HG03159 (cell line): Measurements from ENCODE around the gene HMG20B.
"Not testable (repeated sequence)": the region's sequence is repeated elsewhere in the genome, so short reads cannot be mapped to it uniquely, and the experiment has no call there.

Source experiments
- ATAC-seq: cut with Tn5 transposase; IDR thresholded peaks from one replicate; pipeline ENCODE4 v1.9.1; 2021; ENCODE audit warnings: mild to moderate bottlenecking, moderate library complexity; ENCODE audit not compliant: unreplicated experiment

The HMG20B gene

DNA sequence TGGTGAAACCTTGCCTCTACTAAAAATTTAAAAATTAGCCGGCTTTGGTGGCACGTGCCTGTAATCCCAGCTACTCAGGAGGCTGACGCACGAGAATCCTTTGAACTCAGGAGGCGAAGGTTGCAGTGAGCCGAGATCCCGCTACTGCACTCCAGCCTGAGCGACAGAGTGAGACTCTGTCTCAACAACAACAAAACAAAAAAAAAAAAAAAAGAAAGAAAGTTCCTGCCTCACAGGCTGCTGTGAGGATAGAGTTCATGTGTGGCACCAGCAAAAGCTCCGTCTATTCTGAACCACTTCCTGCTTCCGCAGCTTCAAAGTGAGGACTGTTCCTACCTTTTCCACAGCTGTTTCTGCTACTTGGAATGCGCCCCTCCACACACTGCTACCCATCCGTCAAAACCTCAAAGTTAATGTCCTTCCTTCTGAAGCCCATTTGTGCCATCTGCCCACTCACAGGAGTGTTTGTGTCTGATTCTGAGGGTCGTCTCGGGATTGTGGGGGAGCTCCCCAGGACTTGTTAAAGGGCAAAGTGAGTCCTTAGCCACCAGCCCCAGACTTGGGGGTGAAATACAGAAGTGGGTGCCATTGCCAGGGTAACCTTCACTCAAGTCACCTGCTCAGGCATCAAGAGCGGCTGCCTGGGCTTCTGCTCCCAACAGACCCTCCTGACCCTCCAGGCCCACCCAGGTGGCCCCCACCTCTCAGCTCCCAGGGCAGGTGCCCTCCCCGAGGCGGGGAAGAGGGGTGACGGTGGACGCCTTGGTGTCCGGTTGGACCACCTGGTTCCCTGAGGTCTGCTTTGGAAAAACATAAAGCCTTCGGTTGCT, 18.3 kb upstream of the HMG20B start:
- ATAC-seq: no peak

- no peak for ATAC-seq
Observed at GRCh38 chr19:3555653-3556422, 16.9 kb upstream of the HMG20B start.

- no peak for ATAC-seq
Observed at GRCh38 chr19:3556423-3556977, 16.2 kb upstream of the HMG20B start.

DNA sequence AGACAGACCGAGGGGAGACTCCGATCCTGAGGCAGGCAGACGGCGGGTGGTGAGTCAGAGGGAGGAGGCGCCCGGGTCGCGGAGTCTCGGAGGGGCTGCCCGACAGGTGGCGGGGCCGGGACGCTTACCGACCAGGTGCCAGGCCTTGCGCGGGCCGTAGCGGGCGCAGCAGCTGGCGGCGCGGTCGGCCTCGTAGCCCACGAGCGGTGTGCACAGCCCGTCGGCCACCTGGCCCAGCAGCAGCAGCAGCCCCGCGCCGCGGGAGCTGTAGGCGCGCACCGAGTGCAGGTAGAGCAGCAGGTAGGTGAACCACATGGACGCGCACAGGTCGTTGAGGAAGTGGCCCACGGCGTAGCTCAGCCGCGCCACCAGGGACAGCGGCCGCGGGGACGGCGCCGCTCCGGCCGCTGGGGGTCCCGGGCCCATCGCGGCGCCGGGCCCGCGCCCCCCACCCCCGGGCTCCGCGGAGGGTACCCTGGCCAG, 15.7 kb upstream of the HMG20B start:
- peak; percentile 25 for ATAC-seq

DNA sequence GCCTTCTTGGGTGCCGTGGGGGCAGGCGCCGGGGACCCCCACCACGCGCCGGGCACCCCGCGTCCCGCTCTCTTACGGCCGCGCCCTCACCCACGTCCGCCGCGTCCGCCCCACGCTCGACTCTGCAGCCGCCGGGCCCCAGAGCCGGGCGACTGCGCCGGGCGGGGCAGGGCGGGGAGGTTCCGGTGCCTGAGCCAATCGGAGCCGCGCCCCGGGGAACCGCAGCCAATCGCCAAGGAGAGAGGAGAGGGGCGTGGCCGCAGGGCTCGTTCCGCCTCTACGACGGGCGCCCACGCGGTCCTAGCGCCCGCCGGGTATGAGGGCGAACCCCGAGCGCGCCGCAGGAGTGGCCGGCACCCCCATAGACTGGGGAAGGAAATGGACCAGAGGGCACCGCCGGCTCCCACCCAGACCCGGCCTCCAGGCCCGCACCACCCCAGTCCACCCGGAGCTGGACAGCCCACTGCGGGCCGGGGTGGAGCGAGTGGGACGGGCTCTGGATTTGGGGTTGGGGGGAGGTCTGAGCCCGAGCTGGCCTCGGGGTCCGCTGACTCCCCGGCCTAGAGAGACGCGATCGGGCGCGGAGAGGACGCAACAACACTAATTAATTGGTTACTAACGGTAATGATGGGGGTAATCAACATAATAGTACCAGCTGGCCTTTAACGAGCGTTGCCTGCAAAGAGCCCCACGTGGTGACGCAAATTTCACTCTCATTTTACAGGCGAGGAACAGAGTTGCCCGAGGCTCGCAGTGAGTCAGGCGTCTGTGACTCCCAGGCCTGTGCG, 15.1 kb upstream of the HMG20B start, which contains the start of gene MFSD12:
MFSD12 (minus strand) TSS at position 126 of the 788 bp plus-strand sequence. CDS start 183 bp downstream, outside the sequence.
- ATAC-seq: peak; percentile 79

GRCh38 chr19:3563709-3564524, 8.8 kb upstream of the HMG20B start:
- ATAC-seq: no peak

GRCh38 chr19:3565139-3565538, 7.6 kb upstream of the HMG20B start:
- ATAC-seq: no peak

GRCh38 chr19:3570042-3570441, 2.7 kb upstream of the HMG20B start:
- ATAC-seq: not testable (repeated sequence)

DNA sequence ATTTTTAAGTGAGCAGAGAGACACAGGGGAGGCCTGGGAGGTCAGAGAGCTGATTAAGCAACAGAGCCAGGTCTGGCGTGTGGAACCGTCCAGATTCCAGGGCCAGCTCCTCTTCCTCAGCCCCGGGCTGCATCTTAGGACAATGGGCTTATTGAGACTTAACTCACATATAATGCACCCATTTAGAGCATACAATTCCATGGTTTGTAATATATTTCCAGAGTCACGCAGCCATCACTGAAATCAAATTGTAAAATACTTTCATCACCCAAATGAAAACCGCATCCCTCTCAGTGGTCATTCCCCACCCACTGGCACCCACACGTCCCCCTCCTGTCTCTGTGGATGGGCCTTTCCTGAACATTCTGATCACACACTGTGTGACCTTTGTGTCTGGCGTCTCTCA, 2.1 kb upstream of the HMG20B start:
- no peak for ATAC-seq

DNA sequence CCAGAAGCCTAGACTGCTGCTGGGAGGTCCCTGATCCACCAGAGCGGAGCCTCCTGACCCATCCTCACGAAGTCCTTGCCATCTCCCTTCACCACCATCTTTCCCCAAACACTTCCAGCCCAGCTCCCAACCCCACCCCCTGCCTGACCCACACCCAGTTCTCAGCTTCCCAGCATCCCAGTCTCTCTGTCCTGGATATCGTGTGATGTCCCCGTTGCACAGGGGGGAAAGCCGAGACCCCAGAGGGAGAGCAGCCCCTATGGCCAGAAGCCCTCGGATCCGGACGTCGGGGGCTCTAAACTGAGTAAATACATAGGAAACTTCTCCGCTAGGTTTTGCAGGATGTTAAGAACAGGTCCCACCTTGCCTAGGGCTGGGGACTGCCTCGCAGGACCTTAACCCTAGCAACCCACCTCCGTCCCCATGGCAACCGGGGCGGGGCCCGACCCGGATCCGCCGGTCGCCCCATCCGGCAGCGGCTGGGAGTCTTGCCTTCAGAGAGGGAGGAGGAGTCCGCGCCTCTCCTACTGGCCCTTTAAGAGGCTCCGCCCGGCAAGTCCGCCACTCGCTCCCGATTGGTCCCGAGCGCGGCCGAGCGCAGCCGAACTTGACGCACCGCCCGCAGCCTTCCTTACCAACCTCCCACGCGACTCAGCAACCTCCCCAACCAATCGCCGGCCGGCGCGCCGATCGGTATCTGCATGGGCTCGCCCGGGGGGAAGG, 451 bp upstream of the HMG20B start:
- peak; percentile 91 for ATAC-seq

DNA sequence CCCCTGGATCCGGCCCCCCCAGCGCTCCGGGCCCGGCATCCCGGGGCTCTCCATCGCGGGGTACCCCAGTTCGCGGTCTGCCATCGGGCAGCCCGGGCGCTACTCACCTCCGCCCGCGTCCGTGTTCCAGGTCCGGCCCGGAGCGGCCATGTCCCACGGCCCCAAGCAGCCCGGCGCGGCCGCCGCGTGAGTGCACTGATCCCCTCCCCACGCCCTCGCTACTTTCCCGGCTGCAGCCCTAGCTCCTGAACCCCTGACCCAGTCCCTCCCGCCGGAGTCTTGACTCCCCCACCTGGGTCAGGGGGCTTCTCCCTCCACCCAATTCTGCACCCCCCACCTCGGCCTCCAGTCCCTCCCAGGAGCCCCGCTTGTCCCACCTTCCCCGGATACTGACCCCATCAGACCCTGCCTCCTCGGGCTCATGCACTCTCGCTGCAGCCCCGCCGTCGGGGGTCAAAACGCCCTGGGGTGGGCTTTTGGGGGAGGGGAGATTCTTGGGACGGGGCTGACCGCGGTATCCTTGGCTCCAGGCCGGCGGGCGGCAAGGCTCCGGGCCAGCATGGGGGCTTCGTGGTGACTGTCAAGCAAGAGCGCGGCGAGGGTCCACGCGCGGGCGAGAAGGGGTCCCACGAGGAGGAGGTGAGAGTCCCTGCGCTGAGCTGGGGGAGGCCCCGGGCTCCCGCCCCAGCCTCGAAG, 566 bp downstream of the HMG20B start:
- ATAC-seq: peak; percentile 11

DNA sequence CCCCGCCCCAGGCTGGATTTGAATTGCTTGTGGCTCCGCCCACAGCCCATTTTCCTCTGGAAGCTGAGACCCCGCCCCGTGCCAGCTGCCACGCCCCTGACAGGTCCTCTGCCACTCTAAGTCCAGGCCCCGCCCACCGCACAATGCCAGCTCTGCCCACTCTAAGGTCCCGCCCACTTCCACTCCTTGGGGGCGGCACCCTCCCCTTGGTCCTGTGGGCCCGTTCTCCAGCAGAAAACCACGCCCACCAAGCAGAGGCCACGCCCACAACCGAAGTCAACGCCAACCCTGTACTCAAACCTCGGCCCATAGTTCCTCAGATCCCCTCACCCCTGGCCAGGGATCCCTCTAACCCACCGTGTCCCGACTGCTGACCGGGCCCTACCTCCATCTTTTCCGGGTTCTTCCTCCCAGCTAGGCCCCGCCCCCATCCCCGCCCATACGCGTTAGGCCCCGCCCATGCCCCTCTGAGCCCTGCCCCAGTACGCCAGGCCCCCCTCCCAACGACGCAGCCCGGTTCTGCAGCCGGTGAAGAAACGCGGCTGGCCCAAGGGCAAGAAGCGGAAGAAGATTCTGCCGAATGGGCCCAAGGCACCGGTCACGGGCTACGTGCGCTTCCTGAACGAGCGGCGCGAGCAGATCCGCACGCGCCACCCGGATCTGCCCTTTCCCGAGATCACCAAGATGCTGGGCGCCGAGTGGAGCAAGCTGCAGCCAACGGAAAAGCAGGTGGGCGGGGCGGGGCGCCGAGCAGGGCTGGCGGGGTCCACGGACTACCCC, 1.3 kb downstream of the HMG20B start:
- no peak for ATAC-seq

DNA sequence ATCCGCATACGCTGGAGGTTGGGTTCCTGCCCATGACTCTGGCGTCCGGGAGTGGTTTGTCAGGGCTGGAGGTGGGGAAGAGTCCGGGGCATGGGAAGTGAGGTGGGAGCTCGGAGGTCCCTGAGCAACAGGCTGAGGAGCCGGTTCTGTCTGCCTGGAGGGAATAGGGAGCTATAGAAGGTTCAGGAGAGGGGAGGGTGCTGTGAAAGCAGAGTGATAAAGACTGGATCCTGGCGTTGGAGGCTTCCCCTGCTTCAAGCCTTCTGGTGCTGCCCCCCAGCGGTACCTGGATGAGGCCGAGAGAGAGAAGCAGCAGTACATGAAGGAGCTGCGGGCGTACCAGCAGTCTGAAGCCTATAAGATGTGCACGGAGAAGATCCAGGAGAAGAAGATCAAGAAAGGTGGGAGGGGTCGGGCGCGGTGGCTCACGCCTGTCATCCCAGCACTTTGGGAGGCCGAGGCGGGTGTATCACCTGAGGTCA, 2.6 kb downstream of the HMG20B start:
- no peak for ATAC-seq

DNA sequence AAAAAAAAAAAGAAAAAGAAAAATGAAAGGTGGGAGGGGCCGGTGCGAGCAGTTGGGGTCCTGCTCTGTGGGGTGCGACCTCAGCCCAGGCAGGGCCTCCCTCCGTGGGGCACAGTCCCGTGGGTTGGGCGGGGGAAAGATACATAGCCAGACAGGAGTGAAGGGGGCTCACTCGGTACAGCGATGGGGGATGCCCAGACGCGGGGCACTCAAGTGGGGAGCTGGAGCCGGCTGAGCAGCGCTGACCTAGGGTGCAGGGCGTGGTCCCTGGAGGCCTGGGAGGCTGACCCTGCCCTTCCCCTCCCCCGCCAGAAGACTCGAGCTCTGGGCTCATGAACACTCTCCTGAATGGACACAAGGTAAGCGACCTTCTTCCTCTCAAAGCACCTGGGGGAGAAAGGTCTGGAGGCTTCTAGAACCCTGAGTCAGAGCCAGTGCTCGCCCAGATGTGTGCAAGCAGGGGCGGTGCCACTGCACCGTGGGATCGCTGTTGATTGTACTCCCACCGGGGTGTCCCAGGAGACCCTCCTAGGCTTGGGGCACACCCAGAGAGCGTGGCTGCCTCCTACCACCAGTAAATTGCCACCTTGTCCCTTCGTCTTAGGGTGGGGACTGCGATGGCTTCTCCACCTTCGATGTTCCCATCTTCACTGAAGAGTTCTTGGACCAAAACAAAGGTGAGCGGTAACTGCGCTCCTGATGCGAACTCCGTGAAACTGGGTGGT, 3.4 kb downstream of the HMG20B start:
- no peak for ATAC-seq

DNA sequence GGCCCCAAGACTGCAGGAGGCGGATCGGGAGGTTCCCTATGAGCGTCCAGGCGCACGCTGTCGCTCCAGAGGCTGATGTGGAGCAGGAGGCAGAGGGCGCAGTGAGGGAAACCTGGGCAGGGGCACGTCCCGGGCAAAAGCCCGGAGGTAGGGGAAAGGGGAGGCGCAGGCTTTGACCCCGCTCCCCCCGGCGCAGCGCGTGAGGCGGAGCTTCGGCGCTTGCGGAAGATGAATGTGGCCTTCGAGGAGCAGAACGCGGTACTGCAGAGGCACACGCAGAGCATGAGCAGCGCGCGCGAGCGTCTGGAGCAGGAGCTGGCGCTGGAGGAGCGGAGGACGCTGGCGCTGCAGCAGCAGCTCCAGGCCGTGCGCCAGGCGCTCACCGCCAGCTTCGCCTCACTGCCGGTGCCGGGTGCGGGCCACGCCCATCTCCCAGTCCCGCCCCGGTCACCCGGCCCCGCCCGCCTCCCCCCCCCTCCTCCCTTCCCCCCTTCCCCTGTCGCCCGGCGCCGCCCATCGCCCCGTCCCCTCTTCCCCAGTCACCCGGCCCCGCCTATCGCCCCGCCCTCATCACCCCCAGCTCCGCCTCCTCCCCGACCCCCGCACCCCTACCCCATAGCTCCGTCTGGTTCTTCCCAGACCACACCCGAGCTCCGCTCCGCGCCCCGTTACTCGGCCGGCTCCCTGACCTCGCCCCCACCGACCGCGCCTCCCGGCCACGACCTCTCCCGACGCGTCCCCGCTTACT, 4.1 kb downstream of the HMG20B start:
- ATAC-seq: no peak

DNA sequence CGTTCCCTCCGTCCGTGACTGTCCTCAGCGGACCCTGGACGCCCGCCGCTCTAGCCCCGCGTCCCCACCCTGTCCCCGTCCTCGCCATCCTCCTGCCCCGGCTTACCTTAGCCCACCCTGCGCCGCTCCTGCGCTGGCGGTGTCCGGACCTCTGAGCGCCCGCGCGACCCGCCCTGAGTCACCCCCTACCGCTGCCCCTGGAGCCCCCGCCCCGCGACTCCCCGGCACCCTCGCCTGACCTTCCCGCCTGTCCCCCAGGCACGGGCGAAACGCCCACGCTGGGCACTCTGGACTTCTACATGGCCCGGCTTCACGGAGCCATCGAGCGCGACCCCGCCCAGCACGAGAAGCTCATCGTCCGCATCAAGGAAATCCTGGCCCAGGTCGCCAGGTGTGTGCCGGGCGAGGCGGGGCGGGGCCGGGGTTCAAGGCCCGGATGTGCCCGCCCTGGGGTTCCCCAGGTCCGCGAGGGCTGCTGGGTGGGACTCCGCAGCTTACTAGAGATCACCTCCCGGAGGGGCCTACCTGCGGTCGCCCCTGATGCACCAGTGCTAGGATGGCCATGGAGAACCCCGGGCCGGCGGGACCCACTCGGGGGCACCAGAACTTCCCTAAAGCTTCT, 5.1 kb downstream of the HMG20B start:
- no peak for ATAC-seq
